H9 (cell line): ENCODE measurements around the gene ITPR1. TPM values are rescaled to one million over a fixed set of nuclear protein-coding genes. Genes with fewer than 3 reads are reported as not detected.

Experiments used
- DNase-seq: peaks from one replicate; pipeline ENCODE4 v3.0.0-alpha.2; 2017
- H2AFZ ChIP-seq: one replicate; pipeline ENCODE4 v1.6.1; 2013; ENCODE audit warnings: mild to moderate bottlenecking, low read length, control low read depth, moderate library complexity
- H2AK5ac ChIP-seq: 2 replicates; pipeline ENCODE4 v1.6.1; 2013; ENCODE audit warnings: low read length, control low read depth, mixed read lengths; ENCODE audit not compliant: insufficient read length
- H2BK120ac ChIP-seq: one replicate; pipeline ENCODE4 v1.6.1; 2013; ENCODE audit warnings: low read depth, mild to moderate bottlenecking, low read length, control low read depth, inconsistent platforms; ENCODE audit not compliant: poor library complexity, severe bottlenecking
- H2BK12ac ChIP-seq: 2 replicates; pipeline ENCODE4 v1.6.1; 2013; ENCODE audit warnings: low read length, control low read depth, mixed read lengths, low read depth; ENCODE audit not compliant: insufficient read length
- H2BK15ac ChIP-seq: 2 replicates; pipeline ENCODE4 v1.6.1; 2013; ENCODE audit warnings: low read depth, low read length, control low read depth
- H2BK20ac ChIP-seq: one replicate; pipeline ENCODE4 v1.6.1; 2013; ENCODE audit warnings: low read depth, mild to moderate bottlenecking, low read length, control low read depth, inconsistent platforms; ENCODE audit not compliant: poor library complexity, severe bottlenecking
- H2BK5ac ChIP-seq: 2 replicates; pipeline ENCODE4 v1.6.1; 2013; ENCODE audit warnings: low read length, control low read depth, mixed read lengths; ENCODE audit not compliant: insufficient read length
- H3K14ac ChIP-seq: 2 replicates; pipeline ENCODE4 v1.6.1; 2013; ENCODE audit warnings: low read length, control low read depth; ENCODE audit not compliant: insufficient read depth
- H3K18ac ChIP-seq: 2 replicates; pipeline ENCODE4 v1.6.1; 2013; ENCODE audit warnings: low read depth, mild to moderate bottlenecking, mixed read lengths, low read length, control low read depth; ENCODE audit not compliant: insufficient read length
- H3K23ac ChIP-seq: 2 replicates; pipeline ENCODE4 v1.6.1; 2013; ENCODE audit warnings: low read length, control low read depth, mixed read lengths, low read depth; ENCODE audit not compliant: insufficient read length
- H3K23me2 ChIP-seq: 2 replicates; pipeline ENCODE4 v1.6.1; 2013; ENCODE audit warnings: low read depth, mild to moderate bottlenecking, mixed read lengths, low read length, control low read depth; ENCODE audit not compliant: insufficient read length, poor library complexity, severe bottlenecking
- H3K27ac ChIP-seq: 2 replicates; pipeline ENCODE4 v1.5.1; 2013; ENCODE audit warnings: low read length, control low read depth, mixed read lengths, low read depth; ENCODE audit not compliant: insufficient read length
- H3K27me3 ChIP-seq: 2 replicates; pipeline ENCODE4 v1.6.1; 2013; ENCODE audit warnings: low read length, control low read depth, inconsistent platforms; ENCODE audit not compliant: insufficient read depth
- H3K4ac ChIP-seq: 2 replicates; pipeline ENCODE4 v1.6.1; 2013; ENCODE audit warnings: low read depth, mild to moderate bottlenecking, control low read depth, inconsistent platforms, low read length, moderate library complexity
- H3K4me1 ChIP-seq: 2 replicates; pipeline ENCODE4 v1.6.1; 2013; ENCODE audit warnings: low read length, control low read depth, inconsistent platforms; ENCODE audit not compliant: insufficient read depth
- H3K4me2 ChIP-seq: 2 replicates; pipeline ENCODE4 v1.6.1; 2013; ENCODE audit warnings: low read length, control low read depth, mixed read lengths; ENCODE audit not compliant: insufficient read length, insufficient read depth
- H3K56ac ChIP-seq: 2 replicates; pipeline ENCODE4 v1.6.1; 2013; ENCODE audit warnings: low read depth, mild to moderate bottlenecking, mixed read lengths, low read length, control low read depth; ENCODE audit not compliant: insufficient read length
- H3K79me1 ChIP-seq: 2 replicates; pipeline ENCODE4 v1.6.1; 2013; ENCODE audit warnings: low read depth, mild to moderate bottlenecking, moderate library complexity, low read length, control low read depth, inconsistent platforms; ENCODE audit not compliant: insufficient read depth, poor library complexity, severe bottlenecking
- H3K79me2 ChIP-seq: 2 replicates; pipeline ENCODE4 v1.6.1; 2013; ENCODE audit warnings: low read length, control low read depth, inconsistent platforms; ENCODE audit not compliant: insufficient read depth
- H3K9ac ChIP-seq: 2 replicates; pipeline ENCODE4 v1.6.1; 2013; ENCODE audit warnings: low read length, control low read depth, mixed read lengths; ENCODE audit not compliant: insufficient read length; ENCODE audit errors: extremely low read depth
- H3K9me3 ChIP-seq: one replicate; pipeline ENCODE4 v1.6.1; 2013; ENCODE audit warnings: low read depth, low read length, inconsistent platforms; ENCODE audit not compliant: control insufficient read depth
- H3T11ph ChIP-seq: one replicate; pipeline ENCODE4 v1.6.1; 2013; ENCODE audit warnings: mild to moderate bottlenecking, low read length, control low read depth, inconsistent platforms
- H4K20me1 ChIP-seq: one replicate; pipeline ENCODE4 v1.6.1; 2013; ENCODE audit not compliant: control insufficient read depth, insufficient read length, insufficient read depth
- H4K5ac ChIP-seq: 2 replicates; pipeline ENCODE4 v1.6.1; 2013; ENCODE audit warnings: low read depth, mild to moderate bottlenecking, mixed read lengths, low read length, control low read depth; ENCODE audit not compliant: insufficient read length
- H4K8ac ChIP-seq: replicated peaks from 2 replicates; pipeline ENCODE4 v1.6.1; 2013; ENCODE audit warnings: low read length, control low read depth, mixed read lengths, low read depth; ENCODE audit not compliant: insufficient read length
- H4K91ac ChIP-seq: 2 replicates; pipeline ENCODE4 v1.6.1; 2013; ENCODE audit warnings: low read depth, mild to moderate bottlenecking, moderate library complexity, mixed read lengths, low read length, control low read depth; ENCODE audit not compliant: insufficient read length
- H3K27ac Mint-ChIP-seq, 3 experiments: 2 replicates in 2 of 3; 3 replicates in 1 of 3; pipeline ENCODE4 v1.8.0; 2020 to 2021; ENCODE audit warnings: mixed read lengths in 3 of 3, mild to moderate bottlenecking in 1 of 3, moderate library complexity in 1 of 3
- H3K27me3 Mint-ChIP-seq: 2 replicates; pipeline ENCODE4 v1.8.0; 2021; ENCODE audit warnings: low read depth, mild to moderate bottlenecking, moderate library complexity, mixed read lengths
- H3K36me3 Mint-ChIP-seq, 3 experiments: 2 replicates in 2 of 3; 3 replicates in 1 of 3; pipeline ENCODE4 v1.8.0; 2020 to 2021; ENCODE audit warnings: low read depth in 3 of 3, mixed read lengths in 3 of 3; ENCODE audit not compliant: insufficient read depth in 1 of 3
- H3K4me1 Mint-ChIP-seq, 2 experiments: 2 replicates each; pipeline ENCODE4 v1.8.0; 2020; ENCODE audit warnings: mixed read lengths in 2 of 2
- H3K4me3 Mint-ChIP-seq, 2 experiments: 2 replicates in 1 of 2; 3 replicates in 1 of 2; pipeline ENCODE4 v1.8.0; 2020 to 2021; ENCODE audit warnings: mild to moderate bottlenecking in 2 of 2, mixed read lengths in 2 of 2, moderate library complexity in 1 of 2
- H3K9me3 Mint-ChIP-seq, 2 experiments: 2 replicates in 1 of 2; 3 replicates in 1 of 2; pipeline ENCODE4 v1.8.0; 2020; ENCODE audit warnings: mild to moderate bottlenecking in 2 of 2, mixed read lengths in 2 of 2, moderate library complexity in 1 of 2
- WGBS: extraction: QIAGEN DNeasy Blood & Tissue Kit; methylation state at CpG from one replicate; pipeline ENCODE4 v1.1.7; 2013; ENCODE audit warnings: missing lambda C conversion rate, low lambda C conversion rate, mixed read lengths; ENCODE audit not compliant: insufficient read length; ENCODE audit errors: extremely low coverage; 5-methylcytosine and 5-hydroxymethylcytosine counted together
- total RNA-seq: library from RNA; stranded (reverse); gene quantifications from 2 replicates; pipeline ENCODE4 v1.2.1, GENCODE V29; 2021
- TF ChIP-seq, protein P1 (sequence below): fragments of 200-600 bp; sonication (generic); conservative IDR thresholded peaks from 3 replicates; pipeline ENCODE4 v1.8.0; 2021; ENCODE audit warnings: antibody characterized with exemption, mild to moderate bottlenecking

The ITPR1 gene
- total RNA-seq, 1 experiment from 2014 or later, result 4.2 TPM

DNA sequence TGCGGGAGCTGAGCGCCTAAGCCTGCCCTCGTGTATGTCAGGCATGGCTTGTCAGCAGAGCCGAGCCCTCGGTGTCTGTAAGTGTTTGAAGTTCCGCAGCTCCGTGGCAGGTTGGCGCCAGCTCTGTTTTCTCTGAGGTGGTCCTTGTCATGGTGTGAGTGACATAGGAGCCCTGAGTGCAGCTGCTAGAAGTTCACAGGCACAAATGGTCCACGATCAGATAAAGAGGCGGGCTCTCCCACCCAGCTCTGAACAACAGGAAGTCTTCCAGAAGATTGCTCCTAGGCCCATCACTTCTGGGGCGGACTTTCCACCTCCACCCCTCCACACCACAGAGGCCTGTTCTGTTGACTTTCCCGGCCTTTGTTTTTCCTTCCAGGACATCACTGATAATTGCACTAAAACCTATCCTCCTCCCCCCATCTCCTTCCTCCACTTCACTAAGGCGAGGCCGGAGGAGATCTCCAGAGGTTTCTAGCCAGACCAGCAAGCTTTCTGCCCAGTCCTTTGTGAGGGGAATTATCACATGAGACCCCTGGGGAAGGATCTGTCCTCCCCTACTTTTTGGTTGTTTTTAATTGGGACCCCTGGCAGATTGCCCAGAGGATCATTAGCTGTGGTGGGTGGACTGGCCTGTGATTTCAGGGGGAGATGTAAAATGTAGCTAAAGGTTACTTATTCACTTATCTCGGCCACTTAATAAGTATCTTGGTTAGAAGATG, 19.9 kb downstream of the ITPR1 start:
- Histone ChIP-seq H3T11ph (no peak overlapping the region), H2BK12ac (no peak overlapping the region), H2BK15ac (no peak overlapping the region), H3K79me1 (no peaks in the 10 kb centered on the region), H3K18ac (no peak overlapping the region), H3K56ac (no peak overlapping the region), H2AK5ac (no peak overlapping the region), H3K23ac (no peak overlapping the region), H3K23me2 (no peaks in the 10 kb centered on the region), H3K4me2 (no peak overlapping the region), H3K14ac (no peak overlapping the region), H4K20me1 (no peaks in the 10 kb centered on the region), H3K27ac (no peak overlapping the region), H3K4me1 (peaks cover 10% of the 10 kb centered on the region; the same call in 1 of the 2 replicates), H3K4ac (no peak overlapping the region), H4K91ac (no peak overlapping the region), H3K27me3 (no peaks in the 10 kb centered on the region), H2BK5ac (no peak overlapping the region), H2BK120ac (no peak overlapping the region), H2AFZ (no peak overlapping the region), H3K79me2 (no peaks in the 10 kb centered on the region), H3K9me3 (no peaks in the 10 kb centered on the region), H4K8ac (no peak overlapping the region), H2BK20ac (no peak overlapping the region), H4K5ac (no peak overlapping the region), H3K9ac (no peak overlapping the region)
- peak overlapping the region in 1 of 3 experiments; percentile 79; a peak in 1 of 7 replicates for H3K27ac Mint-ChIP-seq
- H3K4me1 Mint-ChIP-seq, result peaks cover 20 to 26% of the 10 kb centered on the region in 2 experiments
- H3K27me3 Mint-ChIP-seq, result no peaks in the 10 kb centered on the region
- TF ChIP-seq, protein P1, sequence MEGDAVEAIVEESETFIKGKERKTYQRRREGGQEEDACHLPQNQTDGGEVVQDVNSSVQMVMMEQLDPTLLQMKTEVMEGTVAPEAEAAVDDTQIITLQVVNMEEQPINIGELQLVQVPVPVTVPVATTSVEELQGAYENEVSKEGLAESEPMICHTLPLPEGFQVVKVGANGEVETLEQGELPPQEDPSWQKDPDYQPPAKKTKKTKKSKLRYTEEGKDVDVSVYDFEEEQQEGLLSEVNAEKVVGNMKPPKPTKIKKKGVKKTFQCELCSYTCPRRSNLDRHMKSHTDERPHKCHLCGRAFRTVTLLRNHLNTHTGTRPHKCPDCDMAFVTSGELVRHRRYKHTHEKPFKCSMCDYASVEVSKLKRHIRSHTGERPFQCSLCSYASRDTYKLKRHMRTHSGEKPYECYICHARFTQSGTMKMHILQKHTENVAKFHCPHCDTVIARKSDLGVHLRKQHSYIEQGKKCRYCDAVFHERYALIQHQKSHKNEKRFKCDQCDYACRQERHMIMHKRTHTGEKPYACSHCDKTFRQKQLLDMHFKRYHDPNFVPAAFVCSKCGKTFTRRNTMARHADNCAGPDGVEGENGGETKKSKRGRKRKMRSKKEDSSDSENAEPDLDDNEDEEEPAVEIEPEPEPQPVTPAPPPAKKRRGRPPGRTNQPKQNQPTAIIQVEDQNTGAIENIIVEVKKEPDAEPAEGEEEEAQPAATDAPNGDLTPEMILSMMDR, result no peak
- no peak for DNase-seq
- H3K9me3 Mint-ChIP-seq, result no peaks in the 10 kb centered on the region
- no CpG with 5 or more reads among the region's 15 CpGs for WGBS
- H3K36me3 Mint-ChIP-seq, result no peaks in the 10 kb centered on the region
- no peak overlapping the region for H3K4me3 Mint-ChIP-seq
